GM12878 (cell line): ENCODE results near the gene ACOT12.

Source experiments
- CTCF ChIP-seq, 3 experiments: IDR thresholded peaks in 2 of 3; conservative IDR thresholded peaks in 1 of 3; 2 replicates each; pipeline ENCODE4 v1.5.1; 2011; ENCODE audit warnings: low read depth in 3 of 3, low read length in 3 of 3, mild to moderate bottlenecking in 3 of 3, control low read depth in 2 of 3, moderate library complexity in 2 of 3, inconsistent platforms in 1 of 3, mixed read lengths in 1 of 3; ENCODE audit not compliant: control insufficient read depth in 2 of 3, insufficient read depth in 1 of 3; ENCODE audit errors: extremely low read depth in 1 of 3
- ESRRA ChIP-seq: IDR thresholded peaks from 2 replicates; pipeline ENCODE4 v1.6.1; 2012; ENCODE audit warnings: mild to moderate bottlenecking, low read length, improper control_type of control experiment
- HDAC2 ChIP-seq: fragments of 200-600 bp; sonication (generic); IDR thresholded peaks from 2 replicates; pipeline ENCODE4 v1.6.1; 2017
- JUND ChIP-seq: IDR thresholded peaks from 2 replicates; pipeline ENCODE4 v1.6.1; 2012; ENCODE audit warnings: low read depth, mild to moderate bottlenecking, low read length, improper control_type of control experiment, moderate library complexity

GRCh38 chr5:81409896-81410295 lies 16.0 kb upstream of the ACOT12 start:
- TF ChIP-seq JUND (no peak), CTCF (IDR thresholded peaks at IDR 0.05 in 2 of 3, conservative IDR thresholded peaks at IDR 0.05 in 1 of 3; ENCODE audit: control insufficient read depth in 2 of 3, extremely low read depth in 1 of 3, insufficient read depth in 1 of 3, low read depth in 3 of 3, low read length in 3 of 3) (no peak), HDAC2 (no peak), ESRRA (no peak)
